Ishikawa (cell line): ENCODE measurements around the gene PKD1.

Source experiments
- RAD21 ChIP-seq: IDR thresholded peaks from 2 replicates; pipeline ENCODE4 v1.6.1; 2012; ENCODE audit warnings: low read depth
- TAF1 ChIP-seq: IDR thresholded peaks from 2 replicates; pipeline ENCODE4 v1.6.1; 2012; ENCODE audit warnings: low read depth, mild to moderate bottlenecking
- TCF12 ChIP-seq: IDR thresholded peaks from 2 replicates; pipeline ENCODE4 v1.6.1; 2012; ENCODE audit warnings: low read depth
- YY1 ChIP-seq: IDR thresholded peaks from 2 replicates; pipeline ENCODE4 v1.6.1; 2012; ENCODE audit warnings: low read depth
- TF ChIP-seq, protein P1 (sequence below): IDR thresholded peaks from 2 replicates; pipeline ENCODE4 v1.6.1; 2012; ENCODE audit warnings: low read depth, mild to moderate bottlenecking

DNA sequence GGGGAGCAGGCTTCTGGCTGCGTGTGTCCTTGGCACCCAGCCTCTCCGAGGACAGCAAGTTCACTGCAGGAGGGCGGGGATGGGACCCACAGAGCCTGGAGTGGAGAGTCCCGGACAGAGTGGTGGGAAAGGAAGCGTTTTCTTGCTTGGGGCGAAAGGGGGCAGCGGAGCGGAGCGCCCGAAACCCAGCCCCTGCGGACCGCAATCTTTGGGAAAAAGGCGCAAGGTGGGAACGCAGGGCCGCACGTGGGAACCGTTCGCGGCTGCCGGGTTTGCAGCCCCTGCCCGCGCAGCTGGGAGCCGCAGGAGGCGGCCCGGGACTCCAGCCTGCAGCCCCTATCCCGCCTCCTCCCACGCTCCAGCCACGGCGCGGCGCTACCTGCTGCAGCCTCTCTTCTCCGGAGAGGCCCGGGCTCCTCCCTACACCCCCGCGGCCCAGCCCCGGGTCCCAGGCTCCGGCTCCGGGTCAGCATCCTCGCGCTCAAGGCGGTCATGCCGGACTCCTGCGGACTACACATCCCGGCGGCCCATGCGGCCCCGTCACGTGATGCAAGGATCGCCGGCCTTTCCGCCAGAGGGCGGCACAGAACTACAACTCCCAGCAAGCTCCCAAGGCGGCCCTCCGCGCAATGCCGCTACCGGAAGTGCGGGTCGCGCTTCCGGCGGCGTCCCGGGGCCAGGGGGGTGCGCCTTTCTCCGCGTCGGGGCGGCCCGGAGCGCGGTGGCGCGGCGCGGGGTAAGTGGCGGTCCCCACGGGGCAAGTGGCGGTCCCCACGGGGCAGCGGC, 88.2 kb downstream of the PKD1 start, which contains the start of the genes NTHL1 and TSC2:
- TF ChIP-seq RAD21: peak; percentile 39; the same call in 1 of the 2 replicates
- TF ChIP-seq, protein P1, sequence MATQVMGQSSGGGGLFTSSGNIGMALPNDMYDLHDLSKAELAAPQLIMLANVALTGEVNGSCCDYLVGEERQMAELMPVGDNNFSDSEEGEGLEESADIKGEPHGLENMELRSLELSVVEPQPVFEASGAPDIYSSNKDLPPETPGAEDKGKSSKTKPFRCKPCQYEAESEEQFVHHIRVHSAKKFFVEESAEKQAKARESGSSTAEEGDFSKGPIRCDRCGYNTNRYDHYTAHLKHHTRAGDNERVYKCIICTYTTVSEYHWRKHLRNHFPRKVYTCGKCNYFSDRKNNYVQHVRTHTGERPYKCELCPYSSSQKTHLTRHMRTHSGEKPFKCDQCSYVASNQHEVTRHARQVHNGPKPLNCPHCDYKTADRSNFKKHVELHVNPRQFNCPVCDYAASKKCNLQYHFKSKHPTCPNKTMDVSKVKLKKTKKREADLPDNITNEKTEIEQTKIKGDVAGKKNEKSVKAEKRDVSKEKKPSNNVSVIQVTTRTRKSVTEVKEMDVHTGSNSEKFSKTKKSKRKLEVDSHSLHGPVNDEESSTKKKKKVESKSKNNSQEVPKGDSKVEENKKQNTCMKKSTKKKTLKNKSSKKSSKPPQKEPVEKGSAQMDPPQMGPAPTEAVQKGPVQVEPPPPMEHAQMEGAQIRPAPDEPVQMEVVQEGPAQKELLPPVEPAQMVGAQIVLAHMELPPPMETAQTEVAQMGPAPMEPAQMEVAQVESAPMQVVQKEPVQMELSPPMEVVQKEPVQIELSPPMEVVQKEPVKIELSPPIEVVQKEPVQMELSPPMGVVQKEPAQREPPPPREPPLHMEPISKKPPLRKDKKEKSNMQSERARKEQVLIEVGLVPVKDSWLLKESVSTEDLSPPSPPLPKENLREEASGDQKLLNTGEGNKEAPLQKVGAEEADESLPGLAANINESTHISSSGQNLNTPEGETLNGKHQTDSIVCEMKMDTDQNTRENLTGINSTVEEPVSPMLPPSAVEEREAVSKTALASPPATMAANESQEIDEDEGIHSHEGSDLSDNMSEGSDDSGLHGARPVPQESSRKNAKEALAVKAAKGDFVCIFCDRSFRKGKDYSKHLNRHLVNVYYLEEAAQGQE: no peak
- peak; percentile 92 for TF ChIP-seq YY1
- peak; percentile 71 for TF ChIP-seq TAF1
- TF ChIP-seq TCF12: peak; percentile 34; the same call in 1 of the 2 replicates
